HCT116 (cell line): ENCODE results near the gene CROCC. TPM values are rescaled to one million over a fixed set of nuclear protein-coding genes. Genes with fewer than 3 reads are reported as not detected.

Source experiments
- ATAC-seq: fragments of 200-7000 bp; cut with Tn5 transposase; 2 replicates; pipeline ENCODE4 v1.9.1; 2020; ENCODE audit warnings: mild to moderate bottlenecking, moderate library complexity
- BruUV-seq: library from RNA; stranded (reverse); fragments of 400-500 nt; replicated peaks from 2 replicates; lab custom pipeline; 2021; lab: Mats Ljungman, UMichigan
- CTCF ChIA-PET: fragments of 300-600 bp; sonication (Branson Sonifier 250); formaldehyde crosslinking; loops from one replicate; lab custom pipeline; 2021; ENCODE audit warnings: antibody characterized with exemption; lab: Charles Lee
- POLR2A ChIA-PET: fragments of 300-600, 350-600 bp; sonication (Branson Sonifier 250); formaldehyde crosslinking; loops from one replicate; lab custom pipeline; 2021; ENCODE audit warnings: antibody characterized with exemption; lab: Charles Lee
- RAD21 ChIA-PET, 2 experiments: fragments of 300-600 bp; sonication (Branson Sonifier 250); formaldehyde crosslinking; loops; one replicate each; lab custom pipeline; 2023; ENCODE audit warnings: low total read pairs in 2 of 2; ENCODE audit not compliant: uncharacterized antibody in 2 of 2, unreplicated experiment in 2 of 2, low non-redundant PET in 1 of 2; lab: Charles Lee
- DNase-seq: peaks from one replicate; pipeline ENCODE4 v3.0.0-alpha.2; 2010; ENCODE audit warnings: low read depth, low spot score
- H2AFZ ChIP-seq: fragments of 200-600 bp; shearing (Covaris generic), sonication (generic); 2 replicates; pipeline ENCODE4 v1.6.1; 2017; ENCODE audit warnings: low read depth, mixed run types, mixed read lengths, antibody characterized with exemption, low read length; ENCODE audit not compliant: poor library complexity, severe bottlenecking
- H3K27ac ChIP-seq: 2 replicates; pipeline ENCODE4 v1.5.1; 2012; ENCODE audit warnings: low read depth, low read length
- H3K27me3 ChIP-seq: fragments of 200-600 bp; sonication (generic); 2 replicates; pipeline ENCODE4 v1.6.1; 2016; ENCODE audit warnings: mixed run types, low read length, mixed read lengths; ENCODE audit not compliant: insufficient read depth
- H3K36me3 ChIP-seq, 2 experiments: fragments of 200-500 bp in 1 of 2; fragments of 200-600 bp in 1 of 2; sonication (Bioruptor generic) in 1 of 2; sonication (generic) in 1 of 2; 2 replicates each; pipeline versions ENCODE4 v1.5.1 to v1.6.1; 2014 to 2016; ENCODE audit warnings: low read length in 2 of 2, inconsistent platforms in 1 of 2, mixed read lengths in 1 of 2, mixed run types in 1 of 2; ENCODE audit not compliant: insufficient read depth in 2 of 2, control insufficient read depth in 1 of 2
- H3K4me1 ChIP-seq, 2 experiments: fragments of 200-600 bp in 1 of 2; sonication (generic) in 1 of 2; 2 replicates each; pipeline versions ENCODE4 v1.5.1 to v1.6.1; 2012 to 2017; ENCODE audit warnings: low read length in 2 of 2, inconsistent platforms in 1 of 2, mild to moderate bottlenecking in 1 of 2, mixed read lengths in 1 of 2, mixed run types in 1 of 2, moderate library complexity in 1 of 2; ENCODE audit not compliant: insufficient read depth in 2 of 2, control insufficient read depth in 1 of 2
- H3K4me2 ChIP-seq: fragments of 200-600 bp; sonication (generic); 2 replicates; pipeline ENCODE4 v1.6.1; 2017; ENCODE audit warnings: mixed run types, low read length, mixed read lengths
- H3K4me3 ChIP-seq, 2 experiments: fragments of 200-600 bp in 1 of 2; sonication (generic) in 1 of 2; replicated peaks in 1 of 2; 2 replicates each; pipeline ENCODE4 v1.5.1; 2011 to 2016; ENCODE audit warnings: low read length in 2 of 2, control low read depth in 1 of 2, low read depth in 1 of 2, mild to moderate bottlenecking in 1 of 2, mixed read lengths in 1 of 2, mixed run types in 1 of 2
- H3K79me2 ChIP-seq: fragments of 200-600 bp; sonication (generic); 2 replicates; pipeline ENCODE4 v1.6.1; 2017; ENCODE audit warnings: mild to moderate bottlenecking, mixed run types, low read length, moderate library complexity, mixed read lengths; ENCODE audit not compliant: insufficient read depth
- H3K9ac ChIP-seq: fragments of 200-600 bp; sonication (generic); 2 replicates; pipeline ENCODE4 v1.6.1; 2016; ENCODE audit warnings: low read length, mixed read lengths
- H3K9me2 ChIP-seq: fragments of 200-600 bp; sonication (generic), shearing (Covaris generic); 2 replicates; pipeline ENCODE4 v1.6.1; 2017; ENCODE audit warnings: mixed run types, mild to moderate bottlenecking, moderate library complexity; ENCODE audit not compliant: insufficient read depth
- H3K9me3 ChIP-seq, 2 experiments: fragments of 200-500 bp in 1 of 2; fragments of 200-600 bp in 1 of 2; sonication (Bioruptor generic) in 1 of 2; sonication (generic) in 1 of 2; 2 replicates each; pipeline ENCODE4 v1.6.1; 2014 to 2017; ENCODE audit warnings: low read length in 2 of 2, mixed read lengths in 2 of 2, inconsistent platforms in 1 of 2, low read depth in 1 of 2, mild to moderate bottlenecking in 1 of 2, mixed run types in 1 of 2, moderate library complexity in 1 of 2; ENCODE audit not compliant: control insufficient read depth in 1 of 2, insufficient read depth in 1 of 2
- H4K20me1 ChIP-seq: fragments of 200-600 bp; sonication (generic), shearing (Covaris generic); 2 replicates; pipeline ENCODE4 v1.6.1; 2017; ENCODE audit warnings: mixed run types, mild to moderate bottlenecking, moderate library complexity; ENCODE audit not compliant: insufficient read depth
- EGR1 ChIP-seq: IDR thresholded peaks from 2 replicates; pipeline ENCODE4 v1.6.1; 2012; ENCODE audit warnings: low read depth
- ELF1 ChIP-seq: IDR thresholded peaks from 2 replicates; pipeline ENCODE4 v1.6.1; 2012; ENCODE audit warnings: low read depth, borderline replicate concordance
- FOSL1 ChIP-seq: IDR thresholded peaks from 2 replicates; pipeline ENCODE4 v1.6.1; 2012; ENCODE audit warnings: low read depth
- POLR2A ChIP-seq: IDR thresholded peaks from 2 replicates; pipeline ENCODE4 v1.7.0; 2011; ENCODE audit warnings: borderline replicate concordance; ENCODE audit not compliant: insufficient read depth, insufficient read length; ENCODE audit errors: extremely low read depth
- POLR2AphosphoS5 ChIP-seq: IDR thresholded peaks from 2 replicates; pipeline ENCODE4 v1.6.1; 2011; ENCODE audit warnings: mild to moderate bottlenecking, low read depth, low read length, moderate library complexity
- RAD21 ChIP-seq: IDR thresholded peaks from 2 replicates; pipeline ENCODE4 v1.6.1; 2012; ENCODE audit warnings: low read depth, mild to moderate bottlenecking
- SP1 ChIP-seq: IDR thresholded peaks from 2 replicates; pipeline ENCODE4 v1.6.1; 2012; ENCODE audit warnings: low read depth
- SRF ChIP-seq: IDR thresholded peaks from 2 replicates; pipeline ENCODE4 v1.6.1; 2012; ENCODE audit warnings: low read depth
- TCF7L2 ChIP-seq: IDR thresholded peaks from 2 replicates; pipeline ENCODE4 v1.7.0; 2011; ENCODE audit warnings: borderline replicate concordance, inconsistent platforms; ENCODE audit not compliant: insufficient read depth, insufficient read length; ENCODE audit errors: extremely low read depth
- YY1 ChIP-seq: IDR thresholded peaks from 2 replicates; pipeline ENCODE4 v1.6.1; 2011; ENCODE audit warnings: low read length, low read depth, moderate library complexity, mild to moderate bottlenecking; ENCODE audit not compliant: insufficient replicate concordance; ENCODE audit errors: extremely low read depth
- ZFX ChIP-seq: fragments of 450-650 bp; IDR thresholded peaks from 2 replicates; pipeline ENCODE4 v1.6.1; 2017
- intact Hi-C: fragments of 100-400 bp; cut with micrococcal nuclease; formaldehyde crosslinking; loops from 2 replicates; pipeline ENCODE4 v1.10.0; 2022
- total RNA-seq: library from RNA; stranded (reverse); gene quantifications from one replicate; pipeline ENCODE4 v1.2.1, GENCODE V29; 2021; ENCODE audit not compliant: unreplicated experiment
- TF ChIP-seq, protein P1 (sequence below): IDR thresholded peaks from 2 replicates; pipeline ENCODE4 v1.6.1; 2012
- TF ChIP-seq, protein P2 (sequence below): IDR thresholded peaks from 2 replicates; pipeline ENCODE4 v1.6.1; 2012; ENCODE audit warnings: low read depth

Gene CROCC
- total RNA-seq, 1 experiment from 2014 or later = 30.1 TPM

DNA sequence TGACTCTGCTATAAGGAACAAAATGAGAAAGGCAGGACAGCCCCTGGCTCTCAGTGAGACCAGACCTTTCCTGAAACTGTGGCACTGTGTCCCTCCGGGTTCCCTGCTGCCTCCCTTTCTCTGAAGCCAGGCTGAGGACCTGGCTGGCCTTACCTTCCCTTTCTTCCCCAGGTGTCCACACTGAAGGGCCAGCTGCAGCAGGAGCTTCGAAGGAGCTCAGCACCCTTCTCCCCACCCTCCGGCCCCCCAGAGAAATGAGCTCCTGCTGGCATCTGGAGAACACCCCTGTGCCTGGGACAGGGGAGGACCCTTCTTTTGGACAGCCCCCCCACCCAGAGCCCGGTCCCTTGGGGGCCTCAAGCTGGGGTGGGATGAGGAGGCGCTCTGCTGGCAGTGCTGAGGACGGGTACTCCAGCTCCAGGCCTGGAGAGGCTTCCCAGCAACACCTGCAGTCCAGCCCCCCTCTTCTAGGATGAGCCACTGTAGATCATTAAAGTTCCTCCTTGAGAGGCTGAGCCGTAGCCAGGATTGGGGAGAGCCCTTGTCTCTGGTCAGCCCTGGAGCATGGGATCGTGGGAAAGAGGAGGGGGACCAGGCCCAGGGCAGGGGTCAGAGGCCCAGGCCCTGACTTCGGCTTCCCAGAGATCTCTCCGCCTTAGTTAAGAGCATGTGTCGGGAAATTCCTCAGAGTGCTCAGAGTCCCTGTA is 50.6 kb downstream of the CROCC start:
- H3K27ac ChIP-seq = peak overlapping the region; percentile 59
- no peaks in the 10 kb centered on the region for H3K9me2 ChIP-seq
- H3K4me3 ChIP-seq = no peak overlapping the region
- H3K4me1 ChIP-seq = peaks cover 11 to 14% of the 10 kb centered on the region in 2 experiments
- H2AFZ ChIP-seq = no peak overlapping the region
- no peaks in the 10 kb centered on the region for H3K27me3 ChIP-seq
- H4K20me1 ChIP-seq = no peaks in the 10 kb centered on the region
- ChIA-PET POLR2A (no interaction called here), RAD21 (no interaction called here), CTCF (interaction anchor here (1.0 kb wide), 1 partner anchor 11 kb away, joined by 3 read pairs; no protein-coding TSS in a partner anchor)
- peak overlapping the region; percentile 22; the same call in 1 of the 2 replicates for H3K4me2 ChIP-seq
- intact Hi-C loops = no loop called here
- no peak for DNase-seq
- H3K9ac ChIP-seq = peak overlapping the region; percentile 11; the same call in 1 of the 2 replicates
- no TSS peak for BruUV-seq
- TF ChIP-seq POLR2A = no peak
- TF ChIP-seq FOSL1 = no peak
- peak; percentile 17 for ATAC-seq
- peaks cover 4% of the 10 kb centered on the region; the same call in 1 of the 2 replicates for H3K79me2 ChIP-seq
- no peaks in the 10 kb centered on the region for H3K9me3 ChIP-seq
- H3K36me3 ChIP-seq = peaks cover 0 to 4% of the 10 kb centered on the region in 2 experiments; a peak in 2 of 4 replicates

DNA sequence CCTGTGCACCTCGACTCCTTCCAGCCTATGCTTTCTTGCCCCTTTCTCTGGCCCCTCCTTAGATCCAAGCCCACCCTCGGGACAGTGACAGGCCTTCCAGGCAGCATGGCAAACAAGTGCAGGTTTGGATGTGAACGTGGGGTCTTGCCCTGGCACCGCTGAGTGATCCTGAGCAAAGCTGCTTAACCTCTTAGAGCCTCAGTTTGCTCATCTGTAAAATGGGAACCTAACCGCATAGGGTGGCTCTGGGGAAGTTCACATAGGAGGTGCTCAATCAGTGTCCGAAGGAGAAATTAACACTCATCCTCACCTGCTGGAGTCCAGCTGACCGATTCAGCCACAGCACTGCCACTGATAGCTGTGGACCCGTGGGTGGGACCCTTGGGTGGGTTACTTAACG is 51.5 kb downstream of the CROCC start:
- Histone ChIP-seq H3K9me3 (no peaks in the 10 kb centered on the region), H3K9me2 (no peaks in the 10 kb centered on the region), H3K4me3 (no peak overlapping the region), H3K79me2 (peaks cover 12% of the 10 kb centered on the region; the same call in 1 of the 2 replicates), H3K36me3 (peaks cover 0 to 8% of the 10 kb centered on the region in 2 experiments; a peak in 2 of 4 replicates), H3K27ac (no peak overlapping the region), H4K20me1 (no peaks in the 10 kb centered on the region), H3K9ac (no peak overlapping the region), H3K4me2 (no peak overlapping the region), H3K27me3 (no peaks in the 10 kb centered on the region), H2AFZ (no peak overlapping the region), H3K4me1 (peaks cover 11 to 16% of the 10 kb centered on the region in 2 experiments)
- no TSS peak for BruUV-seq
- DNase-seq = no peak
- TF ChIP-seq SRF (no peak), ELF1 (no peak), RAD21 (no peak), POLR2AphosphoS5 (no peak), SP1 (no peak), ZFX (no peak), YY1 (no peak), EGR1 (no peak), TCF7L2 (no peak), FOSL1 (no peak)
- TF ChIP-seq, protein P1, sequence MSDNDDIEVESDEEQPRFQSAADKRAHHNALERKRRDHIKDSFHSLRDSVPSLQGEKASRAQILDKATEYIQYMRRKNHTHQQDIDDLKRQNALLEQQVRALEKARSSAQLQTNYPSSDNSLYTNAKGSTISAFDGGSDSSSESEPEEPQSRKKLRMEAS = no peak
- TF ChIP-seq, protein P2, sequence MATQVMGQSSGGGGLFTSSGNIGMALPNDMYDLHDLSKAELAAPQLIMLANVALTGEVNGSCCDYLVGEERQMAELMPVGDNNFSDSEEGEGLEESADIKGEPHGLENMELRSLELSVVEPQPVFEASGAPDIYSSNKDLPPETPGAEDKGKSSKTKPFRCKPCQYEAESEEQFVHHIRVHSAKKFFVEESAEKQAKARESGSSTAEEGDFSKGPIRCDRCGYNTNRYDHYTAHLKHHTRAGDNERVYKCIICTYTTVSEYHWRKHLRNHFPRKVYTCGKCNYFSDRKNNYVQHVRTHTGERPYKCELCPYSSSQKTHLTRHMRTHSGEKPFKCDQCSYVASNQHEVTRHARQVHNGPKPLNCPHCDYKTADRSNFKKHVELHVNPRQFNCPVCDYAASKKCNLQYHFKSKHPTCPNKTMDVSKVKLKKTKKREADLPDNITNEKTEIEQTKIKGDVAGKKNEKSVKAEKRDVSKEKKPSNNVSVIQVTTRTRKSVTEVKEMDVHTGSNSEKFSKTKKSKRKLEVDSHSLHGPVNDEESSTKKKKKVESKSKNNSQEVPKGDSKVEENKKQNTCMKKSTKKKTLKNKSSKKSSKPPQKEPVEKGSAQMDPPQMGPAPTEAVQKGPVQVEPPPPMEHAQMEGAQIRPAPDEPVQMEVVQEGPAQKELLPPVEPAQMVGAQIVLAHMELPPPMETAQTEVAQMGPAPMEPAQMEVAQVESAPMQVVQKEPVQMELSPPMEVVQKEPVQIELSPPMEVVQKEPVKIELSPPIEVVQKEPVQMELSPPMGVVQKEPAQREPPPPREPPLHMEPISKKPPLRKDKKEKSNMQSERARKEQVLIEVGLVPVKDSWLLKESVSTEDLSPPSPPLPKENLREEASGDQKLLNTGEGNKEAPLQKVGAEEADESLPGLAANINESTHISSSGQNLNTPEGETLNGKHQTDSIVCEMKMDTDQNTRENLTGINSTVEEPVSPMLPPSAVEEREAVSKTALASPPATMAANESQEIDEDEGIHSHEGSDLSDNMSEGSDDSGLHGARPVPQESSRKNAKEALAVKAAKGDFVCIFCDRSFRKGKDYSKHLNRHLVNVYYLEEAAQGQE = no peak
- intact Hi-C loops = no loop called here
- ChIA-PET POLR2A (no interaction called here), CTCF (no interaction called here), RAD21 (no interaction called here)
- no peak for ATAC-seq
